HG03097 (cell line): ENCODE results near the gene DDX54.

ENCODE experiments used
- ATAC-seq: cut with Tn5 transposase; IDR thresholded peaks from one replicate; pipeline ENCODE4 v1.9.1; 2021; ENCODE audit not compliant: unreplicated experiment, low FRiP score

The DDX54 gene

GRCh38 chr12:113164014-113164413 is 21.3 kb downstream of the DDX54 start:
- no peak for ATAC-seq

- ATAC-seq = no peak
These were observed 22.3 kb downstream of the DDX54 start for GRCh38 chr12:113163030-113163360.

- ATAC-seq = no peak
These were observed 22.9 kb downstream of the DDX54 start for GRCh38 chr12:113162102-113163029.

- ATAC-seq = no peak
These were observed 23.8 kb downstream of the DDX54 start for GRCh38 chr12:113161415-113162016.

GRCh38 chr12:113159937-113160336 is 25.3 kb downstream of the DDX54 start:
- ATAC-seq = no peak

- no peak for ATAC-seq
These were observed 26.7 kb downstream of the DDX54 start for GRCh38 chr12:113158439-113159203.

- no peak for ATAC-seq
These were observed 27.9 kb downstream of the DDX54 start for GRCh38 chr12:113157218-113157859.

GRCh38 chr12:113155646-113156045 is 29.6 kb downstream of the DDX54 start:
- ATAC-seq = no peak

GRCh38 chr12:113155060-113155459 is 30.2 kb downstream of the DDX54 start:
- ATAC-seq = no peak

GRCh38 chr12:113154351-113154973 is 30.8 kb downstream of the DDX54 start:
- no peak for ATAC-seq

GRCh38 chr12:113152835-113153814 is 32.2 kb downstream of the DDX54 start:
- ATAC-seq = peak; percentile 66

GRCh38 chr12:113152196-113152834 is 33.0 kb downstream of the DDX54 start:
- no peak for ATAC-seq

- no peak for ATAC-seq
These were observed 33.6 kb downstream of the DDX54 start for GRCh38 chr12:113151655-113152054.

- ATAC-seq = no peak
These were observed 35.7 kb downstream of the DDX54 start, which contains the start of gene CFAP73 for GRCh38 chr12:113149361-113150150. Gene CFAP73 (plus strand): TSS chr12:113149724. CDS start chr12:113149858, 134 bp downstream.

- ATAC-seq = no peak
These were observed 38.3 kb downstream of the DDX54 start for GRCh38 chr12:113146999-113147398.

GRCh38 chr12:113145720-113146551 is 39.3 kb downstream of the DDX54 start:
- no peak for ATAC-seq

GRCh38 chr12:113144806-113145205 is 40.5 kb downstream of the DDX54 start:
- no peak for ATAC-seq
